Neural progenitor cell (in vitro differentiated cells): Measurements from ENCODE around the gene MYO18B. TPM values are rescaled to one million over a fixed set of nuclear protein-coding genes. Genes with fewer than 3 reads are reported as not detected.

Source experiments
- DNase-seq: peaks from one replicate; pipeline ENCODE4 v3.0.0-alpha.2; 2016; ENCODE audit warnings: low spot score
- H2AFZ ChIP-seq: fragments of 200-600 bp; sonication (generic); replicated peaks from 2 replicates; pipeline ENCODE4 v1.6.1; 2016; ENCODE audit warnings: antibody characterized with exemption
- H3F3A ChIP-seq: fragments of 200-600 bp; sonication (generic); 2 replicates; pipeline ENCODE4 v1.6.1; 2016; ENCODE audit warnings: antibody characterized with exemption, low read depth
- H3K27ac ChIP-seq: fragments of 200-600 bp; sonication (generic); 2 replicates; pipeline ENCODE4 v1.5.1; 2016; ENCODE audit warnings: mild to moderate bottlenecking
- H3K27me3 ChIP-seq: fragments of 200-600 bp; sonication (generic); 2 replicates; pipeline ENCODE4 v1.6.1; 2016; ENCODE audit warnings: mild to moderate bottlenecking, moderate library complexity
- H3K36me3 ChIP-seq: fragments of 200-600 bp; sonication (generic); 2 replicates; pipeline ENCODE4 v1.5.1; 2016
- H3K4me1 ChIP-seq: fragments of 200-600 bp; sonication (generic); 2 replicates; pipeline ENCODE4 v1.6.1; 2016; ENCODE audit warnings: mixed run types
- H3K4me2 ChIP-seq: fragments of 200-600 bp; sonication (generic); 2 replicates; pipeline ENCODE4 v1.6.1; 2016
- H3K4me3 ChIP-seq: fragments of 200-600 bp; sonication (generic); 2 replicates; pipeline ENCODE4 v1.5.1; 2016
- H3K79me2 ChIP-seq: fragments of 200-600 bp; sonication (generic); 2 replicates; pipeline ENCODE4 v1.6.1; 2016; ENCODE audit warnings: low read depth
- H3K9ac ChIP-seq: fragments of 200-600 bp; sonication (generic); 2 replicates; pipeline ENCODE4 v1.6.1; 2016
- H3K9me3 ChIP-seq: fragments of 200-600 bp; sonication (generic); 2 replicates; pipeline ENCODE4 v1.5.1; 2016; ENCODE audit warnings: low read depth
- H4K20me1 ChIP-seq: fragments of 200-600 bp; sonication (generic); 2 replicates; pipeline ENCODE4 v1.6.1; 2016; ENCODE audit warnings: low read depth
- H3K27ac Mint-ChIP-seq: 3 replicates; pipeline ENCODE4 v1.8.0; 2021; ENCODE audit warnings: mixed read lengths
- H3K27me3 Mint-ChIP-seq: 2 replicates; pipeline ENCODE4 v1.8.0; 2022; ENCODE audit warnings: low read depth, mild to moderate bottlenecking, inconsistent platforms, moderate library complexity, mixed read lengths; ENCODE audit not compliant: insufficient read depth
- H3K36me3 Mint-ChIP-seq: 3 replicates; pipeline ENCODE4 v1.8.0; 2021; ENCODE audit warnings: mixed read lengths
- H3K4me1 Mint-ChIP-seq: 3 replicates; pipeline ENCODE4 v1.8.0; 2021; ENCODE audit warnings: mixed read lengths
- H3K4me3 Mint-ChIP-seq: 3 replicates; pipeline ENCODE4 v1.8.0; 2021; ENCODE audit warnings: mild to moderate bottlenecking, moderate library complexity, mixed read lengths
- H3K9me3 Mint-ChIP-seq: 3 replicates; pipeline ENCODE4 v1.8.0; 2020; ENCODE audit warnings: mixed read lengths
- EZH2 ChIP-seq: fragments of 200-600 bp; sonication (generic); IDR thresholded peaks from 2 replicates; pipeline ENCODE4 v1.6.1; 2017; ENCODE audit warnings: antibody characterized with exemption, mild to moderate bottlenecking, moderate library complexity
- EZH2phosphoT487 ChIP-seq: fragments of 200-600 bp; sonication (generic); IDR thresholded peaks from 2 replicates; pipeline ENCODE4 v1.6.1; 2017; ENCODE audit warnings: antibody characterized with exemption
- total RNA-seq: library from RNA; depleted of rRNA; stranded (reverse); fragments of >200 nt; gene quantifications from 2 replicates; pipeline ENCODE4 v1.2.3, GENCODE V29; 2015; ENCODE audit warnings: low replicate concordance
- TF ChIP-seq, protein P1 (sequence below): fragments of 200-600 bp; sonication (generic); IDR thresholded peaks from 2 replicates; pipeline ENCODE4 v1.5.1; 2017; ENCODE audit warnings: antibody characterized with exemption, mild to moderate bottlenecking

The MYO18B gene
- total RNA-seq, 1 donor from 2014 or later, result not detected

- no peaks in the 10 kb centered on the region for H3K27me3 ChIP-seq
- no peak overlapping the region for H3K9ac ChIP-seq
- Mint-ChIP-seq H3K4me3 (peak overlapping the region; percentile 5), H3K4me1 (peaks cover 37% of the 10 kb centered on the region), H3K36me3 (peaks cover 1% of the 10 kb centered on the region), H3K27ac (no peak overlapping the region), H3K9me3 (no peaks in the 10 kb centered on the region), H3K27me3 (peaks cover 5% of the 10 kb centered on the region)
- no peak overlapping the region for H3K27ac ChIP-seq
- no peaks in the 10 kb centered on the region for H3K79me2 ChIP-seq
- no peak overlapping the region for H2AFZ ChIP-seq
- H3K4me2 ChIP-seq, result no peak overlapping the region
- peaks cover 13% of the 10 kb centered on the region for H3K4me1 ChIP-seq
- no peak for TF ChIP-seq EZH2
- TF ChIP-seq, protein P1, sequence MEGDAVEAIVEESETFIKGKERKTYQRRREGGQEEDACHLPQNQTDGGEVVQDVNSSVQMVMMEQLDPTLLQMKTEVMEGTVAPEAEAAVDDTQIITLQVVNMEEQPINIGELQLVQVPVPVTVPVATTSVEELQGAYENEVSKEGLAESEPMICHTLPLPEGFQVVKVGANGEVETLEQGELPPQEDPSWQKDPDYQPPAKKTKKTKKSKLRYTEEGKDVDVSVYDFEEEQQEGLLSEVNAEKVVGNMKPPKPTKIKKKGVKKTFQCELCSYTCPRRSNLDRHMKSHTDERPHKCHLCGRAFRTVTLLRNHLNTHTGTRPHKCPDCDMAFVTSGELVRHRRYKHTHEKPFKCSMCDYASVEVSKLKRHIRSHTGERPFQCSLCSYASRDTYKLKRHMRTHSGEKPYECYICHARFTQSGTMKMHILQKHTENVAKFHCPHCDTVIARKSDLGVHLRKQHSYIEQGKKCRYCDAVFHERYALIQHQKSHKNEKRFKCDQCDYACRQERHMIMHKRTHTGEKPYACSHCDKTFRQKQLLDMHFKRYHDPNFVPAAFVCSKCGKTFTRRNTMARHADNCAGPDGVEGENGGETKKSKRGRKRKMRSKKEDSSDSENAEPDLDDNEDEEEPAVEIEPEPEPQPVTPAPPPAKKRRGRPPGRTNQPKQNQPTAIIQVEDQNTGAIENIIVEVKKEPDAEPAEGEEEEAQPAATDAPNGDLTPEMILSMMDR, result peak; percentile 49
- no peaks in the 10 kb centered on the region for H3K36me3 ChIP-seq
- no peak for DNase-seq
- H3K4me3 ChIP-seq, result no peak overlapping the region
- H4K20me1 ChIP-seq, result no peaks in the 10 kb centered on the region
- H3K9me3 ChIP-seq, result no peaks in the 10 kb centered on the region
- H3F3A ChIP-seq, result no peaks in the 10 kb centered on the region
These were observed 39.9 kb upstream of the MYO18B start for GRCh38 chr22:25702040-25702439.

DNA sequence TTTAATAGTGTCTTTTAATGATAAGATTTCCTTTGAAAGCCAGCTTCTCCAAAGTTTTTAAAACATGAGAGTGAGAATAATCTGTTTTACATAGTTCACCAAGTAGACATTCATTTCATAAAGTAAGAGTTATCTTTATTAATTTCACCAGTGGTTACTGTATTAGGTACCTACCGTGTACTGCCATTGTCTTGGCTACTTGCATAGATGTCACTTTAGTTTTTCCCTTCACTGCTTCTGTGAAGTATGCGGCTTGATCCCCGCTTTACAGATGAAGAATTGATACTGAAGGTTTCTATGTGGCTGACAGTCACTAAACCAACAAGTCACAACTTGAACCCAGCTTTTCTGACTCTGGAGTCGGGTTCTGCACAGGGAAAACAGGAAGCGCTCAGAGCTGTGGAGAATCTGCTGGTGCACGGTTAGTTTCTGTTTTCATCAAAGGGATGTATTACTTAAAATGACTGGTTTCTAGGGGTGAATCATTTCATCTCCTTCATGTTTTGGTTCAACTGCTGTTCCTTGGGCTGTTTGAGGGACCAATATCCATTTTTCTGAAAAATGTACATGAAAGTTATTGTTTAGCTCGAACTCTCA is 39.3 kb upstream of the MYO18B start:
- Histone ChIP-seq H4K20me1 (no peaks in the 10 kb centered on the region), H3K9me3 (no peaks in the 10 kb centered on the region), H3F3A (no peaks in the 10 kb centered on the region), H3K27ac (no peak overlapping the region), H3K4me2 (no peak overlapping the region), H3K79me2 (no peaks in the 10 kb centered on the region), H2AFZ (no peak overlapping the region), H3K9ac (no peak overlapping the region), H3K4me1 (peaks cover 13% of the 10 kb centered on the region), H3K4me3 (no peak overlapping the region), H3K27me3 (no peaks in the 10 kb centered on the region), H3K36me3 (no peaks in the 10 kb centered on the region)
- Mint-ChIP-seq H3K9me3 (no peaks in the 10 kb centered on the region), H3K4me3 (no peak overlapping the region), H3K4me1 (peaks cover 32% of the 10 kb centered on the region), H3K36me3 (peaks cover 1% of the 10 kb centered on the region), H3K27me3 (peaks cover 5% of the 10 kb centered on the region), H3K27ac (no peak overlapping the region)
- TF ChIP-seq EZH2phosphoT487 (no peak), EZH2 (no peak)
- TF ChIP-seq, protein P1, result no peak
- DNase-seq, result no peak

- peaks cover 20% of the 10 kb centered on the region for H3K4me1 Mint-ChIP-seq
- Histone ChIP-seq H3K79me2 (no peaks in the 10 kb centered on the region), H3K27me3 (no peaks in the 10 kb centered on the region), H2AFZ (no peak overlapping the region), H3K36me3 (no peaks in the 10 kb centered on the region), H3K4me2 (no peak overlapping the region), H3K4me1 (peaks cover 10% of the 10 kb centered on the region), H3K9me3 (no peaks in the 10 kb centered on the region), H3K9ac (no peak overlapping the region), H4K20me1 (no peaks in the 10 kb centered on the region), H3K4me3 (no peak overlapping the region), H3F3A (no peaks in the 10 kb centered on the region), H3K27ac (no peak overlapping the region)
- H3K9me3 Mint-ChIP-seq, result no peaks in the 10 kb centered on the region
- peaks cover 3% of the 10 kb centered on the region for H3K27me3 Mint-ChIP-seq
- H3K4me3 Mint-ChIP-seq, result no peak overlapping the region
- no peak for TF ChIP-seq EZH2
- no peak for TF ChIP-seq EZH2phosphoT487
- TF ChIP-seq, protein P1, result no peak
- DNase-seq, result no peak
- no peak overlapping the region for H3K27ac Mint-ChIP-seq
- H3K36me3 Mint-ChIP-seq, result peaks cover 1% of the 10 kb centered on the region
These were observed 37.3 kb upstream of the MYO18B start for GRCh38 chr22:25704701-25705100.
